ENCODE measurements around the gene CDH23.

- TF ChIP-seq, protein P1, sequence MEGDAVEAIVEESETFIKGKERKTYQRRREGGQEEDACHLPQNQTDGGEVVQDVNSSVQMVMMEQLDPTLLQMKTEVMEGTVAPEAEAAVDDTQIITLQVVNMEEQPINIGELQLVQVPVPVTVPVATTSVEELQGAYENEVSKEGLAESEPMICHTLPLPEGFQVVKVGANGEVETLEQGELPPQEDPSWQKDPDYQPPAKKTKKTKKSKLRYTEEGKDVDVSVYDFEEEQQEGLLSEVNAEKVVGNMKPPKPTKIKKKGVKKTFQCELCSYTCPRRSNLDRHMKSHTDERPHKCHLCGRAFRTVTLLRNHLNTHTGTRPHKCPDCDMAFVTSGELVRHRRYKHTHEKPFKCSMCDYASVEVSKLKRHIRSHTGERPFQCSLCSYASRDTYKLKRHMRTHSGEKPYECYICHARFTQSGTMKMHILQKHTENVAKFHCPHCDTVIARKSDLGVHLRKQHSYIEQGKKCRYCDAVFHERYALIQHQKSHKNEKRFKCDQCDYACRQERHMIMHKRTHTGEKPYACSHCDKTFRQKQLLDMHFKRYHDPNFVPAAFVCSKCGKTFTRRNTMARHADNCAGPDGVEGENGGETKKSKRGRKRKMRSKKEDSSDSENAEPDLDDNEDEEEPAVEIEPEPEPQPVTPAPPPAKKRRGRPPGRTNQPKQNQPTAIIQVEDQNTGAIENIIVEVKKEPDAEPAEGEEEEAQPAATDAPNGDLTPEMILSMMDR (IDR thresholded peaks at IDR 0.05): no peak
- TF ChIP-seq POLR2A (IDR thresholded peaks at IDR 0.05): no peak
Measured at GRCh38 chr10:71653044-71653443, 256.3 kb downstream of the CDH23 start.
